GM19397 (cell line): Measurements from ENCODE around the gene SMAP1.

Experiments used
- ATAC-seq: cut with Tn5 transposase; IDR thresholded peaks from one replicate; pipeline ENCODE4 v1.9.1; 2021; ENCODE audit warnings: mild to moderate bottlenecking, moderate library complexity; ENCODE audit not compliant: unreplicated experiment

SMAP1 gene

DNA sequence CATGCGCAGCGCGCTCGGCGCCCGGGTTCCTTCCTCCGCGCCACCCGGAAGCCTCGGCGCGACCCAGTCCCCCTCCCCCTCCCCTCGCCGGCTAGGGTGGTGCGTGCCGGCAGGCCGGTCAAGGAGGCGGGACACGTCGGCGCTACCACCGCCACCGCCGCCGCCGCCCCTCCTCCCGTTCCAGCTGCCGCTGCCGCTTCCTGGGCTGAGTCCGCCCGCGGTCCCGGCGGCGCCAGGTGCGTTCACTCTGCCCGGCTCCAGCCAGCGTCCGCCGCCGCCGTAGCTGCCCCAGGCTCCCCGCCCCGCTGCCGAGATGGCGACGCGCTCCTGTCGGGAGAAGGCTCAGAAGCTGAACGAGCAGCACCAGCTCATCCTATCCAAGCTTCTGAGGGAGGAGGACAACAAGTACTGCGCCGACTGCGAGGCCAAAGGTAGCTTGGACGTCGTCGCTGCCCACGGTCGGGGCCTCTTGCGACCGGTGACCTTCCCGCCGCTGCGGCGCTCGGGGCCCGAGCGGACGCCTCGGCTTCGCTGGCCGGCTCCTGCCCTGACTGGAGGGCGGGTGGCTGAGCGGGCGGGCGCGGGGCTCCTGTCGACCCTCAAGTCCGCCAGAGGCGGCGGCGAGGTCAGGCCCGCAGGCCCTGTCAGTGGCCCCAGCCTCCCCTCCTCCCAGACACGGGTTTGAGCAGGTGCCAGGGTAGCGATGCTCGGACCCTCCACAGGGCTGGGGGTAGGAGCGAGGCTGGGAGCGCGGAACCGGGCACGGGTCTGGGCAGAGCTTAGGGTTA is at the start of gene SMAP1:
Gene SMAP1 (plus strand): TSS at position 173 of the 788 bp plus-strand sequence. CDS start 141 bp downstream, at position 314.
- peak; percentile 90 for ATAC-seq

- ATAC-seq, result no peak
These were observed 46.9 kb upstream of the SMAP1 start for GRCh38 chr6:70620746-70621145.

DNA sequence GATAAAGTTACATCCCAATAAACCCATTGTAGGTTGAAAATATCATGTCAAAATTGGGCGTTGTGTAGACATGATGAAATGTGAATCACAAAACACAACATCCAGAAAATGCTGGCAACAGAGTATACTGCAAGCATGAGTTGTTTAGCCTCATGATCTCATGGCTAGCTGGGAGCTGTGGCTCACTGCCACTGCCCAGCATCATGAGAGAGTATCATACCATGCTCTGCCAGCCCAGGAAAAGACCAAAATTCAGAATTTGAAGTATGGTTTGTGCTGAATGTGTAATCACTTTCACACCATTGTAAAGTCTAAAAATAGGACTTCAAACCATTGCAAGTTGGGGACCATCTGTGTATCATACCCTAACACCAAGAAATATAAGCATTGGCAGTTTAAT is 45.2 kb upstream of the SMAP1 start:
- ATAC-seq, result no peak

DNA sequence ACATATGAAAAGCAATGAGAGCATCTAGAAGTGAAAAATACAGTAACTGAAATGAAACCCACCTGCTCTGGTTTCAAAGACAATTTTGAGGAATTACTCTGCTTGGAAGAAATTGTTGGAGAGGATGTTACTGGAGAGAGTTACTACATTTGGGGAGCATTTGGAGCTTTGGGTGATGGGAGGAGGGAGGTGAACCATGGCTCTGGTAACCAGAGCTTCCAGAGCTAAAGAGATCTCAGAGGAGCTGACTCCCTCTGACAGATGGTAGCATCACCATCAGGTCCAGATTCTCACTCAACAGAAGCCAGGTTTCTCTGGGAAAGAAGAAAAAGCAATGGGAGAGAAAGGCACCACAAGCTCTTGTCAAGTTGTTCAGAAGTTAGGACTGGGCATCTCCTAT is 42.2 kb upstream of the SMAP1 start:
- ATAC-seq, result no peak

GRCh38 chr6:70627500-70628254 is 40.0 kb upstream of the SMAP1 start:
- ATAC-seq, result no peak

DNA sequence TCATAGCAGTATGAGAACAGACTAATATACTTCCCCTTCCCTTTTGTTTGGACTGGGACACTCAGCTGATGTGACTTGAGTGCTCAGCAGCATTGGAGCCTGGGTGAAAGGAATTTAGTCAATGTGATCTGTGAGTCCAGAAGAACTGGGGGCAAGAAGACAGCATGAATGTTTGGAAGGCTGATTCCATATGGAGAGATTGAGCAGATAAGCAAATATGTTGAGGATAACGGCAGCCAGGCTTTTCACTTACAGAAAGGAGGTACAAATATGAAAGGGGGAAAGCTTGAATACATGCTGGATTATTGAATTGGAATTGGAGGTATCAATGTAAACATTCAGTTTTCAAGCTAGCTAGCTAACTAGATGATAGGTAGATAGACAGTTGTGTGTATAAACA is 37.8 kb upstream of the SMAP1 start:
- ATAC-seq, result no peak

GRCh38 chr6:70633870-70634269 is 33.8 kb upstream of the SMAP1 start:
- no peak for ATAC-seq

- ATAC-seq, result no peak
These were observed 31.1 kb upstream of the SMAP1 start for GRCh38 chr6:70636596-70636995.

DNA sequence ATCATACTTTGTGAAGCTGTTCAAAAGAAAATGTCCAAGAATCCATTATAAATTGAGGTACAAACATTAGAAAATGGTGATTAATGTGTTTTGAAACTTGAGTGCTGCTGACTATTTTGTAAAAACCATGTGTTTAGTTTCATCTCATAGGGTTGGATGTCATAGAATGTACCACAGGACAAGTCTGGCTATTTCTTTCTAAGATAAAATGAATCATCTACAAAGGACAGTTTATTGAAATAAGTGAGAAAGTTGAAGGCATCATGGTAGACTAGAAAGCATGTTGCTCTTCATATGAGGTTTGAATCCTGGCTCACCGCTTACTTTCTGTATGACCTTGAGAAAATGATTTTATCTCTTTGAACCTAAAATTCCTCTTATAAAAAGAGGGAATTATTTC is 29.2 kb upstream of the SMAP1 start:
- no peak for ATAC-seq

DNA sequence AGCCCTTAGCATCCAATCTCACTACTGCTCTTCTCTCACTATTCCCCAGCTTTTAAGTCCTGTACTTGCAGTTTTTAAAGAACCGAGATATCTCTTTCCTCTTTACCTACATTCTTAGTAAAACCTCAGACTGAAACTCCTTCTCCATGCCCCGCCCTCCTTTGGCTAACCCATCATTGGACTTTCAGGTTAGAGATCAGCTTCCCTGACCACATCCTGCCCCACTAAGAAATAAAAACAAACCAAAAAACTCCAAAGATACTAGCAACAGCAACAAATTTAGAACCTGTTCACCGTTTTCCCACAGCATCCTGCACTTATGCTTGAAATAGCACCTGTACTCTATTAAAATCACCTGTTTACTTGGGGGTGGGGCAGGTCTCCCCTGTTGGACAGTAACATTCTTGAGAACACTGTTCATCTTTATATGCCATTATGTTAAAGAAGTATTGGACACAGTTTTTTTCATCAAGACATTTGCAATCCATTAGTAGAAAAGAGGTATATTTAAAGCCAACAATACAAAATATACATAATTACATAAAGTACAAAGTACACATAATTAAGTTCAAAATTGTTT is 16.3 kb upstream of the SMAP1 start:
- no peak for ATAC-seq

GRCh38 chr6:70652216-70652615 is 15.5 kb upstream of the SMAP1 start:
- ATAC-seq, result no peak

GRCh38 chr6:70657706-70658105 is 10.0 kb upstream of the SMAP1 start:
- ATAC-seq, result no peak

- no peak for ATAC-seq
These were observed 3.7 kb upstream of the SMAP1 start for GRCh38 chr6:70663881-70664466.

DNA sequence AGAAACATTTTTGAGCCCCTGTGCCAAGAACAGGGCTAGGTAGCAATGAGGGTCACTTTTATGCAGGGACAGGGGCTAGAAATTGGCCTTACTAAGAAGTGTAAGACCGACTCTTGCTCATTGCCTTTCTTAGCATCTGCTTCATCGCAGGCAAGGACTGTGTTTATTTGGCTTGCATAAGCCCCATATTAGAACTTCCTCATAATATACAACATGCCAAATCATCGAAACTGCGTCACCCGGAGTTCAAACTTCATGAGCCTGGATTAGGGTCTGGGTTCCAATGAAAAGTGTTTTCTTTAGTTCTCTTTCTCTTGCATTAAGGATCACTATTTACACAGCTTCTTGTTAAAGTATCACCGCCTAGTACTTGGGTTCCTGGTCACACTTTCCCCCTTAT is 977 bp upstream of the SMAP1 start:
- ATAC-seq, result no peak

- peak; percentile 1 for ATAC-seq
These were observed 400 bp upstream of the SMAP1 start for GRCh38 chr6:70667256-70667710.

- ATAC-seq, result no peak
These were observed 773 bp downstream of the SMAP1 start for GRCh38 chr6:70668499-70668812.

GRCh38 chr6:70669133-70669532 is 1.4 kb downstream of the SMAP1 start:
- ATAC-seq, result no peak

- ATAC-seq, result no peak
These were observed 4.9 kb downstream of the SMAP1 start for GRCh38 chr6:70672549-70672948.

DNA sequence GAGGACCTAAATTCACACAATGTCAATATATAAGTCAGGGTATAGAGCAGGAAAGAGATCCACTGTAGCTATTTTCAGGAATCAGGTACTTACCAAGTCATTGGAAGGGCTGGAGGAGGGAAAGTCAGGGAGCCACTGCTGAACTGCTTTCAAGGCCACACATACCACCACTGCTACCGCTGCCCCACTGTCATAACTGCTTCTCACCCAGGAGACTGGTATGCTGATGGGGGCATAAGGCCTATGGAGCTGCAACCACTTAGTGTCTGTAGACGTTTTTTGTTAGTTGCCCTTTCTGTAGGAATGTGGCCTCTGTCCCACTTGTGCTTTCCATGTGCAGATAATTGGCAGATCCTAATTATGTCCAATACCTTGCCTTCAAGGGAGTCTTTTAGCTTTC is 5.4 kb downstream of the SMAP1 start:
- ATAC-seq, result no peak

DNA sequence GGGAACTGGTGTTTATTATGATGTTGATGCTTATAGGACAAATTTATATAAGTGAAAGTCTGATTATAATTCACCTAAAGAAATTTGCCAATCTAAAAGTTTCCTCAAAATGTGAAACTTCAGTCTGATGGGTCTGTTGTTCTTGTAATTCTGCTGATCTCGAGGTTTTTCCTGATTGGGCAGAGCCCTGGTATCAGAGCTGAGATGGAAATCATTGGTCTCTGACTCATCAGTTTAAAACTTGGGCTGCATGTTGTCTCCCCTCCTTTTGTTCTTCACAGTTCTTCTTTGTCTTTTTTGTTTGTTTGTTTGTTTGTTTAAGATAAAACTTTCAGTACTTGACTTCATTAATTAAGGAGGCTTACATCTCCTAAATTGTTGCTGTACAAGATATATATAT is 5.9 kb downstream of the SMAP1 start:
- ATAC-seq, result no peak

DNA sequence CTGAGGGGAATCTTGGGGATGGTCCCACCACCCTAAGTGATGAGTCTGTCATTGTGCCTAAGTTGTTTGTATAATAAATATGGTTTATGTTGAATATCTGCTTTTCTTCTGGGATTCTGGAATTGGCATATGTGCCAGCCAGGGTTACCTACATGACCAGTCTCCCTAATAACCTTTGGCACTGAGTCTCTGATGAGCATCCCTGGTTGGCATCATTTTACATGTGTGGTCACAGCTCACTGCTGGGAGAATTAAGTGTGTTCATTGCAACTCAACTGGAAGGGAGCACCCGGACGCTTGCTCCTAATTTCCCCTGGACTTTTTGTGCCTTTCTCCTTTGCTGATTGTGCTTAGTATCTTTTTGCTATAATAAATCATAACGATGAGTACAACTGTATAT is 8.1 kb downstream of the SMAP1 start:
- no peak for ATAC-seq

DNA sequence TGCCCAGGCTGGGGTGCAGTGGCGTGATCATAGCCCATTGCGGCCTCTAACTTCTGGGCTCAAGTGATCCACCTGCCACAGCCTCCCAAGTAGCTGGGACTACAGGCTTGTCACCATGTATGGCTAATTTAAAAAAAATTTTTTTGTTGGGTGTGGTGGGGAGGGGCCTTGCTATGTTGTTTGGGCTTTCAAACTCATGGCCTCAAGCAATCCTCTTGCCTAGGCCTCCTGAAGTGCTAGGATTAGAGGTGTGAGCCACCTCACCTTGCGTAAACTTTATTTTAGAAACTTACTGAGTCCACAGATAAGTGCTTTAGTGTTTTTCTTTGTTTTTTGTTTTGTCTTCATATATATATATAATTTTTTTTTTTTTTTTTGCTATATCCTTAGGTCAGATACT is 9.1 kb downstream of the SMAP1 start:
- no peak for ATAC-seq
